ENCODE data around the gene PI4K2A. TPM values are rescaled to one million over a fixed set of nuclear protein-coding genes. Genes with fewer than 3 reads are reported as not detected.

The PI4K2A gene
- polyA plus RNA-seq, 1 donor from 2014 or later = 14.4 TPM

DNA sequence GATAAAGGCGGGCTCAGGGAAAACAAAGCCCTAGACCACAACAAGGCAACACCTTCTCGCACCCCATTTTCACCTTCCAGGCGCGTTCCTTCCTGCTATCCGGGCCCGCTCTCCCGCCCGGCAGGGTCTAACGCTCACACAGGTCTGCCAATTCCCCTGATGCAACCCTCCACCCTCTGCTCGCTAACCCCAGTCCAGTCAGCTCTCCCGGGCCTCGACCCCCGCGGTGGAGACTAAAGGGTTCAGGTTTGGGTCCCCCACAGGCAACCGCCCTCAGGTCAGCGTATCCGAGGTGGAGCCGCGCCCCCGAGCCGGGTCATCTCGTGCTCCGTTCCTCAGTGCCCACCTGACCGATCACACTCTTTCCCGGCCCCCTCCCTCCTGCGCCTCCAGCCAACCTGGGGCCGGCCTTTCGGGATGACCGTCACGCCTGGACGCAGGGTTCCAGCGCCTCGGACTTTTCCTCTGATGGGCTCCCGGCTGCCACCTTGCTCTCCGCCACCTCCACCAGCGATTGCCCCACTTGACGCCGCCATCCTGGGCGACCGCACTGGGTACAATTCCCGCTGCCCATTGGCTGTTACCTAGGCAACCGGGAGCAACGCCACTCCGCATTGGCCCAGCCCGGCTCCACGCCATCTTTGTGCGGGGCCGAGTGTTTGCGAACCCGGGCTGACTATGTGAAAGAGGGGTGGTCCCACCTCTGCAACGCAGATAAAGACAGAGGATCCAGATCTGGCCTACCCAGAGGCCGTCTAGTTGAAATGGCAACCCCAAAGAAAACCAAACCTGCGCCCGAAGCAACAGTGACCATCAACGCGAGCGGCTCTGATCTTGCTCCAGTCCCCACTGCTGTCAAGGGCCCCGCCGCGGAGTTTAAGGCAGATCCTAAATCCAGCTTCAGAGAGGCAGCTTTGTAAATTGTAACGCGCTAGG lies 7.3 kb upstream of the PI4K2A start, which contains the start of gene MORN4:
MORN4 (minus strand) TSS at position 552 of the 936 bp plus-strand sequence. CDS start 13,847 bp downstream, outside the sequence.
- H3K27ac ChIP-seq (ENCODE audit: low read length) = peak within 1 kb of the TSS; percentile 93
- H3K4me2 ChIP-seq (ENCODE audit: low read length) = peak within 1 kb of the TSS; percentile 96
- H3K9ac ChIP-seq (ENCODE audit: low read length) = peak within 1 kb of the TSS; percentile 84
- no peaks in the 10 kb centered on the region for H3K9me2 ChIP-seq (ENCODE audit: insufficient read depth, low read length)
- peak within 1 kb of the TSS; percentile 99 for H2AFZ ChIP-seq (ENCODE audit: low read depth, low read length)
- H3F3A ChIP-seq (ENCODE audit: insufficient read depth, low read length, poor library complexity, severe bottlenecking) = no peaks in the 10 kb centered on the region
- H3K9me3 ChIP-seq (ENCODE audit: low read length) = no peaks in the 10 kb centered on the region
- H3K27me3 ChIP-seq (ENCODE audit: insufficient read depth, low read depth, low read length) = no peaks in the 10 kb centered on the region
- TF ChIP-seq POLR2AphosphoS5 (IDR thresholded peaks at IDR 0.05) (peak; percentile 80), RAD21 (conservative IDR thresholded peaks at IDR 0.05) (no peak), MXI1 (conservative IDR thresholded peaks at IDR 0.05; ENCODE audit: poor library complexity, severe bottlenecking) (peak; percentile 86), SMC3 (conservative IDR thresholded peaks at IDR 0.05; ENCODE audit: poor library complexity) (no peak), EP300 (conservative IDR thresholded peaks at IDR 0.05; ENCODE audit: poor library complexity, severe bottlenecking) (peak; percentile 39), TAF1 (IDR thresholded peaks at IDR 0.05; ENCODE audit: low read depth) (peak; percentile 89)
- TF ChIP-seq, protein P1, sequence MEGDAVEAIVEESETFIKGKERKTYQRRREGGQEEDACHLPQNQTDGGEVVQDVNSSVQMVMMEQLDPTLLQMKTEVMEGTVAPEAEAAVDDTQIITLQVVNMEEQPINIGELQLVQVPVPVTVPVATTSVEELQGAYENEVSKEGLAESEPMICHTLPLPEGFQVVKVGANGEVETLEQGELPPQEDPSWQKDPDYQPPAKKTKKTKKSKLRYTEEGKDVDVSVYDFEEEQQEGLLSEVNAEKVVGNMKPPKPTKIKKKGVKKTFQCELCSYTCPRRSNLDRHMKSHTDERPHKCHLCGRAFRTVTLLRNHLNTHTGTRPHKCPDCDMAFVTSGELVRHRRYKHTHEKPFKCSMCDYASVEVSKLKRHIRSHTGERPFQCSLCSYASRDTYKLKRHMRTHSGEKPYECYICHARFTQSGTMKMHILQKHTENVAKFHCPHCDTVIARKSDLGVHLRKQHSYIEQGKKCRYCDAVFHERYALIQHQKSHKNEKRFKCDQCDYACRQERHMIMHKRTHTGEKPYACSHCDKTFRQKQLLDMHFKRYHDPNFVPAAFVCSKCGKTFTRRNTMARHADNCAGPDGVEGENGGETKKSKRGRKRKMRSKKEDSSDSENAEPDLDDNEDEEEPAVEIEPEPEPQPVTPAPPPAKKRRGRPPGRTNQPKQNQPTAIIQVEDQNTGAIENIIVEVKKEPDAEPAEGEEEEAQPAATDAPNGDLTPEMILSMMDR (IDR thresholded peaks at IDR 0.05; ENCODE audit: poor library complexity, severe bottlenecking) = peak; percentile 34
- TF ChIP-seq, protein P2, sequence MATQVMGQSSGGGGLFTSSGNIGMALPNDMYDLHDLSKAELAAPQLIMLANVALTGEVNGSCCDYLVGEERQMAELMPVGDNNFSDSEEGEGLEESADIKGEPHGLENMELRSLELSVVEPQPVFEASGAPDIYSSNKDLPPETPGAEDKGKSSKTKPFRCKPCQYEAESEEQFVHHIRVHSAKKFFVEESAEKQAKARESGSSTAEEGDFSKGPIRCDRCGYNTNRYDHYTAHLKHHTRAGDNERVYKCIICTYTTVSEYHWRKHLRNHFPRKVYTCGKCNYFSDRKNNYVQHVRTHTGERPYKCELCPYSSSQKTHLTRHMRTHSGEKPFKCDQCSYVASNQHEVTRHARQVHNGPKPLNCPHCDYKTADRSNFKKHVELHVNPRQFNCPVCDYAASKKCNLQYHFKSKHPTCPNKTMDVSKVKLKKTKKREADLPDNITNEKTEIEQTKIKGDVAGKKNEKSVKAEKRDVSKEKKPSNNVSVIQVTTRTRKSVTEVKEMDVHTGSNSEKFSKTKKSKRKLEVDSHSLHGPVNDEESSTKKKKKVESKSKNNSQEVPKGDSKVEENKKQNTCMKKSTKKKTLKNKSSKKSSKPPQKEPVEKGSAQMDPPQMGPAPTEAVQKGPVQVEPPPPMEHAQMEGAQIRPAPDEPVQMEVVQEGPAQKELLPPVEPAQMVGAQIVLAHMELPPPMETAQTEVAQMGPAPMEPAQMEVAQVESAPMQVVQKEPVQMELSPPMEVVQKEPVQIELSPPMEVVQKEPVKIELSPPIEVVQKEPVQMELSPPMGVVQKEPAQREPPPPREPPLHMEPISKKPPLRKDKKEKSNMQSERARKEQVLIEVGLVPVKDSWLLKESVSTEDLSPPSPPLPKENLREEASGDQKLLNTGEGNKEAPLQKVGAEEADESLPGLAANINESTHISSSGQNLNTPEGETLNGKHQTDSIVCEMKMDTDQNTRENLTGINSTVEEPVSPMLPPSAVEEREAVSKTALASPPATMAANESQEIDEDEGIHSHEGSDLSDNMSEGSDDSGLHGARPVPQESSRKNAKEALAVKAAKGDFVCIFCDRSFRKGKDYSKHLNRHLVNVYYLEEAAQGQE (IDR thresholded peaks at IDR 0.05; ENCODE audit: borderline replicate concordance) = peak; percentile 82
- peak within 1 kb of the TSS; percentile 76 for H3K4me3 ChIP-seq (ENCODE audit: low read length)
- H3K36me3 ChIP-seq (ENCODE audit: insufficient read depth, low read length) = no peaks in the 10 kb centered on the region
- no peaks in the 10 kb centered on the region for H4K20me1 ChIP-seq (ENCODE audit: insufficient read depth)
- peaks cover 25% of the 10 kb centered on the region for H3K79me2 ChIP-seq (replicated peaks; ENCODE audit: insufficient read depth, low read length)

DNA sequence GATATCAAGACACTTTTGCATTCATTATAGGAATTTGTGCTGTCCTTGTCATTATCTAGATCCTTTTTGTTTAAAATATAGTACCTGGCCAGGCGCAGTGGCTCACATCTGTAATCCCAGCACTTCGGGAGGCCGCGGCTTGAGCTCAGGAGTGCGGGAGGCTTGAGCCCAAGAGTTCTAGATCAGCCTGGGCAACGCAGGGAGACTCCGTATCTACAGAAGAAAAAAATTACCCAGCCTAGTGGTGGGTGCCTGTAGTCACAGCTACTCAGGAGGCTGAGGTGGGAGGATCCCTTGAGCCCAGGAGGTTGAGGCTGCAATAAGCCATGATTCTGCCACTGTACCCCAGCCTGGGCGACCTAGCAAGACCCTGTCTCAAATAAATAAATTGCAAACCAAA lies 6.5 kb upstream of the PI4K2A start:
- peak overlapping the region; percentile 93 for H3K27ac ChIP-seq (ENCODE audit: low read length)
- peak overlapping the region; percentile 99 for H2AFZ ChIP-seq (ENCODE audit: low read depth, low read length)
- TF ChIP-seq, protein P2 (IDR thresholded peaks at IDR 0.05; ENCODE audit: borderline replicate concordance) = no peak
- TF ChIP-seq, protein P1 (IDR thresholded peaks at IDR 0.05; ENCODE audit: poor library complexity, severe bottlenecking) = peak; percentile 52
- no peak for TF ChIP-seq RAD21 (conservative IDR thresholded peaks at IDR 0.05)
- H3K36me3 ChIP-seq (ENCODE audit: insufficient read depth, low read length) = no peaks in the 10 kb centered on the region
- peak overlapping the region; percentile 76 for H3K4me3 ChIP-seq (ENCODE audit: low read length)
- peak overlapping the region; percentile 59 for H3K4me2 ChIP-seq (ENCODE audit: low read length)
- H3K27me3 ChIP-seq (ENCODE audit: insufficient read depth, low read depth, low read length) = no peaks in the 10 kb centered on the region
- H3K79me2 ChIP-seq (replicated peaks; ENCODE audit: insufficient read depth, low read length) = peaks cover 25% of the 10 kb centered on the region
- H3K9me2 ChIP-seq (ENCODE audit: insufficient read depth, low read length) = no peaks in the 10 kb centered on the region
- H3K9me3 ChIP-seq (ENCODE audit: low read length) = no peaks in the 10 kb centered on the region
- peak overlapping the region; percentile 84 for H3K9ac ChIP-seq (ENCODE audit: low read length)
- H4K20me1 ChIP-seq (ENCODE audit: insufficient read depth) = no peaks in the 10 kb centered on the region
- no peaks in the 10 kb centered on the region for H3F3A ChIP-seq (ENCODE audit: insufficient read depth, low read length, poor library complexity, severe bottlenecking)

Measured in neural cell (in vitro differentiated cells).